ENCODE measurements around the gene ASCL4.

Gene ASCL4

DNA sequence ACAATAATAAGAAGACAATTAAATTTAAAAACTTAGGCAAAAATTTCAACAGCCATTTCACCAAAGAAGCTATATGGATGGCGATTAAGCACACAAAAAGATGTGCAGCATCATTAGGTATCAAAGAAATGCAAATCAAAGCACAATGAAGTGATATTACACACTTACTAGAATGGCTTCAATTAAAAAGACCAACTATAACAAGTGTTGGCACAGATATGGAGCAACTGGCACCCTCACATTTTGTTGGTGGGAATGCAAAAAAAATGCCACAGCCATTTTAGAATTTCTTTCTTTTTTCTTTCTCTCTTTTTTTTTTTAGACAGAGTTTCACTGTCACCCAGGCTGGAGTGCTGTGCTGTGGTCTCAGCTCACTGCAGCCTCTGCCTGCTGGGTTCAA lies 11.6 kb upstream of the ASCL4 start:
- Histone ChIP-seq H3K4me1 (ENCODE audit: insufficient read depth, low read length) (peaks cover 32% of the 10 kb centered on the region), H3K9ac (ENCODE audit: low read depth, low read length) (no peak overlapping the region), H3K36me3 (ENCODE audit: insufficient read depth, low read length) (peaks cover 17% of the 10 kb centered on the region), H3K27ac (ENCODE audit: low read length) (no peak overlapping the region), H3K27me3 (ENCODE audit: insufficient read depth, low read length, poor library complexity) (no peaks in the 10 kb centered on the region), H3K79me2 (ENCODE audit: insufficient read depth, low read length) (peaks cover 27% of the 10 kb centered on the region), H4K20me1 (ENCODE audit: insufficient read depth, low read length) (peaks cover 3% of the 10 kb centered on the region; the same call in 1 of the 2 replicates), H3K4me2 (ENCODE audit: insufficient read depth, low read length) (no peak overlapping the region), H2AFZ (ENCODE audit: low read depth, low read length) (no peak overlapping the region), H3K9me3 (ENCODE audit: insufficient read depth, low read length, severe bottlenecking) (no peaks in the 10 kb centered on the region), H3K4me3 (ENCODE audit: low read depth in 1 of 2, low read length in 2 of 2) (no peak overlapping the region)
- no peak for ATAC-seq (ENCODE audit: insufficient read depth, low read depth)
- DNase-seq, result no peak
- TF ChIP-seq, protein P1, sequence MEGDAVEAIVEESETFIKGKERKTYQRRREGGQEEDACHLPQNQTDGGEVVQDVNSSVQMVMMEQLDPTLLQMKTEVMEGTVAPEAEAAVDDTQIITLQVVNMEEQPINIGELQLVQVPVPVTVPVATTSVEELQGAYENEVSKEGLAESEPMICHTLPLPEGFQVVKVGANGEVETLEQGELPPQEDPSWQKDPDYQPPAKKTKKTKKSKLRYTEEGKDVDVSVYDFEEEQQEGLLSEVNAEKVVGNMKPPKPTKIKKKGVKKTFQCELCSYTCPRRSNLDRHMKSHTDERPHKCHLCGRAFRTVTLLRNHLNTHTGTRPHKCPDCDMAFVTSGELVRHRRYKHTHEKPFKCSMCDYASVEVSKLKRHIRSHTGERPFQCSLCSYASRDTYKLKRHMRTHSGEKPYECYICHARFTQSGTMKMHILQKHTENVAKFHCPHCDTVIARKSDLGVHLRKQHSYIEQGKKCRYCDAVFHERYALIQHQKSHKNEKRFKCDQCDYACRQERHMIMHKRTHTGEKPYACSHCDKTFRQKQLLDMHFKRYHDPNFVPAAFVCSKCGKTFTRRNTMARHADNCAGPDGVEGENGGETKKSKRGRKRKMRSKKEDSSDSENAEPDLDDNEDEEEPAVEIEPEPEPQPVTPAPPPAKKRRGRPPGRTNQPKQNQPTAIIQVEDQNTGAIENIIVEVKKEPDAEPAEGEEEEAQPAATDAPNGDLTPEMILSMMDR (IDR thresholded peaks at IDR 0.05; ENCODE audit: borderline replicate concordance, extremely low read depth, low read length, poor library complexity, severe bottlenecking), result no peak
- TF ChIP-seq EZH2 (IDR thresholded peaks at IDR 0.05; ENCODE audit: borderline replicate concordance, low read depth, low read length, severe bottlenecking), result no peak

GRCh38 chr12:107764626-107765025 lies 9.9 kb upstream of the ASCL4 start:
- H3K4me3 ChIP-seq (ENCODE audit: low read depth in 1 of 2, low read length in 2 of 2), result no peak overlapping the region
- H3K4me1 ChIP-seq (ENCODE audit: insufficient read depth, low read length), result peaks cover 15% of the 10 kb centered on the region
- H2AFZ ChIP-seq (ENCODE audit: low read depth, low read length), result no peak overlapping the region
- ATAC-seq (ENCODE audit: insufficient read depth, low read depth) (no peak), DNase-seq (no peak)
- H3K79me2 ChIP-seq (ENCODE audit: insufficient read depth, low read length), result peaks cover 10% of the 10 kb centered on the region
- H3K9me3 ChIP-seq (ENCODE audit: insufficient read depth, low read length, severe bottlenecking), result no peaks in the 10 kb centered on the region
- H3K27ac ChIP-seq (ENCODE audit: low read length), result no peak overlapping the region
- TF ChIP-seq, protein P1 (IDR thresholded peaks at IDR 0.05; ENCODE audit: borderline replicate concordance, extremely low read depth, low read length, poor library complexity, severe bottlenecking), result no peak
- no peak for TF ChIP-seq EZH2 (IDR thresholded peaks at IDR 0.05; ENCODE audit: borderline replicate concordance, low read depth, low read length, severe bottlenecking)
- H3K27me3 ChIP-seq (ENCODE audit: insufficient read depth, low read length, poor library complexity), result no peaks in the 10 kb centered on the region
- no peak overlapping the region for H3K9ac ChIP-seq (ENCODE audit: low read depth, low read length)
- H4K20me1 ChIP-seq (ENCODE audit: insufficient read depth, low read length), result no peaks in the 10 kb centered on the region
- H3K4me2 ChIP-seq (ENCODE audit: insufficient read depth, low read length), result no peak overlapping the region
- H3K36me3 ChIP-seq (ENCODE audit: insufficient read depth, low read length), result 0 out of 2 replicates have a peak, but pooled peaks cover under 1% of the 10 kb centered on the region

- Histone ChIP-seq H3K4me2 (ENCODE audit: insufficient read depth, low read length) (no peak overlapping the region), H3K9me3 (ENCODE audit: insufficient read depth, low read length, severe bottlenecking) (no peaks in the 10 kb centered on the region), H4K20me1 (ENCODE audit: insufficient read depth, low read length) (no peaks in the 10 kb centered on the region), H3K4me3 (ENCODE audit: low read depth in 1 of 2, low read length in 2 of 2) (no peak overlapping the region), H3K9ac (ENCODE audit: low read depth, low read length) (no peak overlapping the region), H3K27ac (ENCODE audit: low read length) (no peak overlapping the region), H3K4me1 (ENCODE audit: insufficient read depth, low read length) (peaks cover 9% of the 10 kb centered on the region), H3K79me2 (ENCODE audit: insufficient read depth, low read length) (peaks cover 3% of the 10 kb centered on the region), H2AFZ (ENCODE audit: low read depth, low read length) (no peak overlapping the region), H3K27me3 (ENCODE audit: insufficient read depth, low read length, poor library complexity) (no peaks in the 10 kb centered on the region), H3K36me3 (ENCODE audit: insufficient read depth, low read length) (no peaks in the 10 kb centered on the region)
- no peak for ATAC-seq (ENCODE audit: insufficient read depth, low read depth)
- TF ChIP-seq EZH2 (IDR thresholded peaks at IDR 0.05; ENCODE audit: borderline replicate concordance, low read depth, low read length, severe bottlenecking), result no peak
- TF ChIP-seq, protein P1 (IDR thresholded peaks at IDR 0.05; ENCODE audit: borderline replicate concordance, extremely low read depth, low read length, poor library complexity, severe bottlenecking), result no peak
- DNase-seq, result no peak
Observed at GRCh38 chr12:107765316-107765715, 9.2 kb upstream of the ASCL4 start.

GRCh38 chr12:107767466-107767865 lies 7.0 kb upstream of the ASCL4 start:
- Histone ChIP-seq H3K27ac (ENCODE audit: low read length) (no peak overlapping the region), H3K9ac (ENCODE audit: low read depth, low read length) (no peak overlapping the region), H2AFZ (ENCODE audit: low read depth, low read length) (no peak overlapping the region), H4K20me1 (ENCODE audit: insufficient read depth, low read length) (no peaks in the 10 kb centered on the region), H3K27me3 (ENCODE audit: insufficient read depth, low read length, poor library complexity) (no peaks in the 10 kb centered on the region), H3K4me3 (ENCODE audit: low read depth in 1 of 2, low read length in 2 of 2) (no peak overlapping the region), H3K36me3 (ENCODE audit: insufficient read depth, low read length) (no peaks in the 10 kb centered on the region), H3K9me3 (ENCODE audit: insufficient read depth, low read length, severe bottlenecking) (no peaks in the 10 kb centered on the region), H3K79me2 (ENCODE audit: insufficient read depth, low read length) (no peaks in the 10 kb centered on the region), H3K4me2 (ENCODE audit: insufficient read depth, low read length) (no peak overlapping the region), H3K4me1 (ENCODE audit: insufficient read depth, low read length) (no peaks in the 10 kb centered on the region)
- TF ChIP-seq EZH2 (IDR thresholded peaks at IDR 0.05; ENCODE audit: borderline replicate concordance, low read depth, low read length, severe bottlenecking), result no peak
- TF ChIP-seq, protein P1 (IDR thresholded peaks at IDR 0.05; ENCODE audit: borderline replicate concordance, extremely low read depth, low read length, poor library complexity, severe bottlenecking), result no peak
- no peak for DNase-seq
- ATAC-seq (ENCODE audit: insufficient read depth, low read depth), result no peak
